Liver (tissue), 9 donors: Measurements from ENCODE around the gene SERPINB12. TPM values are rescaled to one million over a fixed set of nuclear protein-coding genes. Genes with fewer than 3 reads are reported as not detected.

ENCODE experiments used
- DNase-seq: peaks from one replicate; pipeline ENCODE4 v3.0.0-alpha.2; 2017; ENCODE audit warnings: low spot score
- H3K27ac ChIP-seq, 2 donors: one replicate each; pipeline ENCODE4 v1.7.0; 2013; ENCODE audit warnings: inconsistent platforms in 2 of 2, low read length in 2 of 2, control low read depth in 1 of 2, low read depth in 1 of 2, mild to moderate bottlenecking in 1 of 2
- H3K27me3 ChIP-seq, 4 donors: one replicate each; pipeline versions ENCODE4 v1.6.1 to v1.7.0; 2013; ENCODE audit warnings: low read length in 3 of 4, inconsistent platforms in 1 of 4, mild to moderate bottlenecking in 1 of 4, moderate library complexity in 1 of 4; ENCODE audit not compliant: control insufficient read depth in 4 of 4, insufficient read depth in 4 of 4
- H3K36me3 ChIP-seq, 4 donors: one replicate each; pipeline versions ENCODE4 v1.6.1 to v1.7.0; 2013; ENCODE audit warnings: low read length in 3 of 4, mild to moderate bottlenecking in 3 of 4, low read depth in 1 of 4, moderate library complexity in 1 of 4; ENCODE audit not compliant: control insufficient read depth in 4 of 4, insufficient read depth in 3 of 4
- H3K4me1 ChIP-seq, 4 donors: one replicate each; pipeline versions ENCODE4 v1.6.1 to v1.7.0; 2013; ENCODE audit warnings: low read length in 3 of 4, mild to moderate bottlenecking in 3 of 4, moderate library complexity in 1 of 4; ENCODE audit not compliant: control insufficient read depth in 4 of 4, insufficient read depth in 4 of 4
- H3K4me3 ChIP-seq, 3 donors: one replicate each; pipeline versions ENCODE4 v1.6.1 to v1.7.0; 2013; ENCODE audit warnings: low read length in 3 of 3, control low read depth in 1 of 3, low read depth in 1 of 3, mild to moderate bottlenecking in 1 of 3
- H3K9ac ChIP-seq, 2 donors: one replicate each; pipeline ENCODE4 v1.7.0; 2013; ENCODE audit warnings: low read length in 2 of 2, mild to moderate bottlenecking in 2 of 2, moderate library complexity in 2 of 2, control low read depth in 1 of 2, low read depth in 1 of 2
- H3K9me3 ChIP-seq, 4 donors: one replicate each; pipeline versions ENCODE4 v1.6.1 to v1.7.0; 2013; ENCODE audit warnings: low read length in 3 of 4; ENCODE audit not compliant: control insufficient read depth in 4 of 4
- ATF3 ChIP-seq: IDR thresholded peaks from 2 replicates; pipeline ENCODE4 v1.6.1; 2016; ENCODE audit warnings: antibody characterized with exemption
- EGR1 ChIP-seq, 2 donors: IDR thresholded peaks; 2 replicates each; pipeline ENCODE4 v1.6.1; 2016 to 2018; ENCODE audit warnings: antibody characterized with exemption in 2 of 2, low read depth in 2 of 2
- FOXA1 ChIP-seq: IDR thresholded peaks from 2 replicates; pipeline ENCODE4 v1.6.1; 2016; ENCODE audit warnings: antibody characterized with exemption
- FOXA2 ChIP-seq: IDR thresholded peaks from 2 replicates; pipeline ENCODE4 v1.6.1; 2016; ENCODE audit warnings: antibody characterized with exemption
- GABPA ChIP-seq, 2 donors: IDR thresholded peaks in 1 of 2; conservative IDR thresholded peaks in 1 of 2; 2 replicates each; pipeline ENCODE4 v1.6.1; 2016; ENCODE audit warnings: antibody characterized with exemption in 2 of 2, mild to moderate bottlenecking in 1 of 2, moderate library complexity in 1 of 2
- HNF4G ChIP-seq: IDR thresholded peaks from 2 replicates; pipeline ENCODE4 v1.6.1; 2016; ENCODE audit warnings: antibody characterized with exemption
- JUND ChIP-seq, 2 donors: IDR thresholded peaks; 2 replicates each; pipeline ENCODE4 v1.6.1; 2016; ENCODE audit warnings: antibody characterized with exemption in 2 of 2
- NR2F2 ChIP-seq: IDR thresholded peaks from 2 replicates; pipeline ENCODE4 v1.6.1; 2016; ENCODE audit warnings: antibody characterized with exemption
- RAD21 ChIP-seq, 2 donors: IDR thresholded peaks; 2 replicates each; pipeline ENCODE4 v1.6.1; 2016; ENCODE audit warnings: antibody characterized with exemption in 2 of 2, mild to moderate bottlenecking in 2 of 2
- REST ChIP-seq: IDR thresholded peaks from 2 replicates; pipeline ENCODE4 v1.6.1; 2016; ENCODE audit warnings: antibody characterized with exemption, mild to moderate bottlenecking
- SP1 ChIP-seq: IDR thresholded peaks from 2 replicates; pipeline ENCODE4 v1.6.1; 2018; ENCODE audit warnings: antibody characterized with exemption, mild to moderate bottlenecking
- TAF1 ChIP-seq: conservative IDR thresholded peaks from 2 replicates; pipeline ENCODE4 v1.6.1; 2016; ENCODE audit warnings: antibody characterized with exemption, mild to moderate bottlenecking
- ZBTB33 ChIP-seq: IDR thresholded peaks from 2 replicates; pipeline ENCODE4 v1.6.1; 2016; ENCODE audit warnings: antibody characterized with exemption
- WGBS: extraction: QIAGEN DNeasy Blood & Tissue Kit; methylation state at CpG from one replicate; pipeline ENCODE4 v1.1.7; 2013; 5-methylcytosine and 5-hydroxymethylcytosine counted together
- polyA plus RNA-seq, 2 donors: library from polyadenylated mRNA; stranded (reverse) in 1 of 2; unstranded in 1 of 2; fragments of 200-250 nt in 1 of 2; fragments of >200 nt in 1 of 2; fragmentation: Nextera tagmentation in 1 of 2; extraction: Ambion mirVana in 1 of 2; gene quantifications; one replicate each; pipeline versions ENCODE4 v1.2.1 to v1.2.3, GENCODE V29; 2013 to 2015
- total RNA-seq, 2 donors: library from RNA; depleted of rRNA; stranded (reverse); fragments of >200 nt; gene quantifications; one replicate each; pipeline ENCODE4 v1.2.3, GENCODE V29; 2014
- TF ChIP-seq, protein P1 (sequence below): fragments of 150-350 bp; IDR thresholded peaks from 2 replicates; pipeline ENCODE4 v1.5.1; 2017; ENCODE audit warnings: improper control_type of control experiment, low read depth, low read length; ENCODE audit not compliant: missing input control
- TF ChIP-seq, protein P2 (sequence below): IDR thresholded peaks from 2 replicates; pipeline ENCODE4 v1.6.1; 2016; ENCODE audit warnings: antibody characterized with exemption
- donor health status: healthy.
- donor health status: healthy.
- donor health status: healthy.
- donor health status: healthy.
- donor health status: healthy.

Gene SERPINB12
- total and polyA plus RNA-seq, 4 donors = not detected

- H3K36me3 ChIP-seq = no peaks in the 10 kb centered on the region
- H3K27ac ChIP-seq = no peak overlapping the region
- no peak for TF ChIP-seq TAF1
- no peak for TF ChIP-seq RAD21 (IDR thresholded peaks at IDR 0.05)
- no peak for DNase-seq
- H3K27me3 ChIP-seq = no peaks in the 10 kb centered on the region
- no peak overlapping the region for H3K4me3 ChIP-seq
- no peak overlapping the region for H3K9ac ChIP-seq
- no peaks in the 10 kb centered on the region for H3K9me3 ChIP-seq
- WGBS = 42% methylated on average over 1 of the region's 1 CpG
- H3K4me1 ChIP-seq = no peaks in the 10 kb centered on the region
Observed at GRCh38 chr18:63592471-63592870, 50.3 kb downstream of the SERPINB12 start.

DNA sequence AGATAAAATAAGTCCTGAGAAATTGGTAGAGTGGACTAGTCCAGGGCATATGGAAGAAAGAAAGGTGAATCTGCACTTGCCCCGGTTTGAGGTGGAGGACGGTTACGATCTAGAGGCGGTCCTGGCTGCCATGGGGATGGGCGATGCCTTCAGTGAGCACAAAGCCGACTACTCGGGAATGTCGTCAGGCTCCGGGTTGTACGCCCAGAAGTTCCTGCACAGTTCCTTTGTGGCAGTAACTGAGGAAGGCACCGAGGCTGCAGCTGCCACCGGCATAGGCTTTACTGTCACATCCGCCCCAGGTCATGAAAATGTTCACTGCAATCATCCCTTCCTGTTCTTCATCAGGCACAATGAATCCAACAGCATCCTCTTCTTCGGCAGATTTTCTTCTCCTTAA, 54.8 kb downstream of the SERPINB12 start:
- WGBS = 80% methylated on average over 14 of the region's 14 CpGs
- Histone ChIP-seq H3K4me3 (no peak overlapping the region), H3K36me3 (no peaks in the 10 kb centered on the region), H3K27me3 (no peaks in the 10 kb centered on the region), H3K27ac (no peak overlapping the region), H3K9me3 (no peaks in the 10 kb centered on the region), H3K4me1 (no peaks in the 10 kb centered on the region), H3K9ac (no peak overlapping the region)
- no peak for TF ChIP-seq NR2F2
- TF ChIP-seq ZBTB33 = no peak
- TF ChIP-seq RAD21 (IDR thresholded peaks at IDR 0.05) = no peak
- TF ChIP-seq GABPA (IDR thresholded peaks at IDR 0.05 in 1 of 2, conservative IDR thresholded peaks at IDR 0.05 in 1 of 2) = no peak
- no peak for TF ChIP-seq FOXA2
- no peak for TF ChIP-seq TAF1
- no peak for TF ChIP-seq JUND (IDR thresholded peaks at IDR 0.05)
- TF ChIP-seq, protein P1, sequence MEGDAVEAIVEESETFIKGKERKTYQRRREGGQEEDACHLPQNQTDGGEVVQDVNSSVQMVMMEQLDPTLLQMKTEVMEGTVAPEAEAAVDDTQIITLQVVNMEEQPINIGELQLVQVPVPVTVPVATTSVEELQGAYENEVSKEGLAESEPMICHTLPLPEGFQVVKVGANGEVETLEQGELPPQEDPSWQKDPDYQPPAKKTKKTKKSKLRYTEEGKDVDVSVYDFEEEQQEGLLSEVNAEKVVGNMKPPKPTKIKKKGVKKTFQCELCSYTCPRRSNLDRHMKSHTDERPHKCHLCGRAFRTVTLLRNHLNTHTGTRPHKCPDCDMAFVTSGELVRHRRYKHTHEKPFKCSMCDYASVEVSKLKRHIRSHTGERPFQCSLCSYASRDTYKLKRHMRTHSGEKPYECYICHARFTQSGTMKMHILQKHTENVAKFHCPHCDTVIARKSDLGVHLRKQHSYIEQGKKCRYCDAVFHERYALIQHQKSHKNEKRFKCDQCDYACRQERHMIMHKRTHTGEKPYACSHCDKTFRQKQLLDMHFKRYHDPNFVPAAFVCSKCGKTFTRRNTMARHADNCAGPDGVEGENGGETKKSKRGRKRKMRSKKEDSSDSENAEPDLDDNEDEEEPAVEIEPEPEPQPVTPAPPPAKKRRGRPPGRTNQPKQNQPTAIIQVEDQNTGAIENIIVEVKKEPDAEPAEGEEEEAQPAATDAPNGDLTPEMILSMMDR = no peak
- TF ChIP-seq, protein P2, sequence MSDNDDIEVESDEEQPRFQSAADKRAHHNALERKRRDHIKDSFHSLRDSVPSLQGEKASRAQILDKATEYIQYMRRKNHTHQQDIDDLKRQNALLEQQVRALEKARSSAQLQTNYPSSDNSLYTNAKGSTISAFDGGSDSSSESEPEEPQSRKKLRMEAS = no peak
- TF ChIP-seq ATF3 = no peak
- no peak for TF ChIP-seq SP1
- TF ChIP-seq REST = no peak
- TF ChIP-seq FOXA1 = no peak
- no peak for TF ChIP-seq HNF4G
- no peak for TF ChIP-seq EGR1 (IDR thresholded peaks at IDR 0.05; ENCODE audit: low read depth in 2 of 2)
- no peak for DNase-seq
